GM23338 (cell line): ENCODE measurements around the gene WAPL. TPM values are rescaled to one million over a fixed set of nuclear protein-coding genes. Genes with fewer than 3 reads are reported as not detected.
A peak's percentile ranks its signal among the peaks of the same experiment; 100 is the strongest.

Experiments
- ATAC-seq: fragments of 200-7000 bp; cut with Tn5 transposase; 3 replicates; pipeline ENCODE4 v1.9.1; 2020
- DNase-seq: peaks from one replicate; pipeline ENCODE4 v3.0.0-alpha.2; 2015; ENCODE audit warnings: low spot score
- H2AFZ ChIP-seq: fragments of 200-600 bp; sonication (generic); 2 replicates; pipeline ENCODE4 v1.8.0; 2016; ENCODE audit warnings: antibody characterized with exemption, mild to moderate bottlenecking, moderate library complexity
- H3F3A ChIP-seq: fragments of 200-600 bp; sonication (generic); replicated peaks from 2 replicates; pipeline ENCODE4 v1.8.0; 2017; ENCODE audit warnings: antibody characterized with exemption, mixed run types, low read depth
- H3K27ac ChIP-seq: fragments of 200-600 bp; sonication (generic); 2 replicates; pipeline ENCODE4 v1.6.1; 2016; ENCODE audit warnings: low read depth
- H3K27me3 ChIP-seq: fragments of 200-600 bp; sonication (generic); 2 replicates; pipeline ENCODE4 v1.8.0; 2016; ENCODE audit warnings: mild to moderate bottlenecking, mixed run types, moderate library complexity; ENCODE audit not compliant: insufficient read depth
- H3K36me3 ChIP-seq: fragments of 200-600 bp; sonication (generic); 2 replicates; pipeline ENCODE4 v1.8.0; 2016; ENCODE audit warnings: mild to moderate bottlenecking; ENCODE audit not compliant: insufficient read depth
- H3K4me1 ChIP-seq: fragments of 200-600 bp; sonication (generic); 2 replicates; pipeline ENCODE4 v1.8.0; 2016; ENCODE audit warnings: mild to moderate bottlenecking, moderate library complexity; ENCODE audit not compliant: insufficient read depth
- H3K4me2 ChIP-seq: fragments of 200-600 bp; sonication (generic); 2 replicates; pipeline ENCODE4 v1.7.1; 2017; ENCODE audit warnings: mixed run types
- H3K4me3 ChIP-seq: fragments of 200-600 bp; sonication (generic); 2 replicates; pipeline ENCODE4 v1.6.1; 2016; ENCODE audit warnings: mixed run types
- H3K79me2 ChIP-seq: fragments of 200-600 bp; sonication (generic); replicated peaks from 2 replicates; pipeline ENCODE4 v1.8.0; 2017; ENCODE audit warnings: mild to moderate bottlenecking; ENCODE audit not compliant: insufficient read depth
- H3K9me2 ChIP-seq: fragments of 200-600 bp; sonication (generic); 2 replicates; pipeline ENCODE4 v1.8.0; 2017; ENCODE audit not compliant: insufficient read depth
- H4K20me1 ChIP-seq: fragments of 200-600 bp; sonication (generic); replicated peaks from 2 replicates; pipeline ENCODE4 v1.8.0; 2017; ENCODE audit warnings: mild to moderate bottlenecking; ENCODE audit not compliant: insufficient read depth
- H3K27ac Mint-ChIP-seq: 2 replicates; pipeline ENCODE4 v1.8.0; 2020; ENCODE audit warnings: inconsistent platforms, mild to moderate bottlenecking, moderate library complexity, mixed read lengths
- H3K27me3 Mint-ChIP-seq: 3 replicates; pipeline ENCODE4 v1.8.0; 2022; ENCODE audit warnings: low read depth, mild to moderate bottlenecking, moderate library complexity, mixed read lengths, inconsistent platforms; ENCODE audit not compliant: insufficient read depth, poor library complexity
- H3K36me3 Mint-ChIP-seq: 3 replicates; pipeline ENCODE4 v1.8.0; 2021; ENCODE audit warnings: low read depth, mild to moderate bottlenecking, inconsistent platforms, moderate library complexity, mixed read lengths
- H3K4me1 Mint-ChIP-seq: 3 replicates; pipeline ENCODE4 v1.8.0; 2020; ENCODE audit warnings: mild to moderate bottlenecking, inconsistent platforms, mixed read lengths
- H3K4me3 Mint-ChIP-seq: 3 replicates; pipeline ENCODE4 v1.8.0; 2021; ENCODE audit warnings: moderate library complexity, mild to moderate bottlenecking, inconsistent platforms, mixed read lengths
- H3K9me3 Mint-ChIP-seq: 3 replicates; pipeline ENCODE4 v1.8.0; 2020; ENCODE audit warnings: moderate library complexity, mild to moderate bottlenecking, inconsistent platforms, mixed read lengths
- EZH2 ChIP-seq: fragments of 200-600 bp; sonication (generic); IDR thresholded peaks from one replicate; pipeline ENCODE4 v1.8.0; 2017; ENCODE audit warnings: antibody characterized with exemption, mild to moderate bottlenecking, low read depth; ENCODE audit not compliant: unreplicated experiment
- EZH2phosphoT487 ChIP-seq: fragments of 200-600 bp; sonication (generic); IDR thresholded peaks from one replicate; pipeline ENCODE4 v1.8.1; 2018; ENCODE audit warnings: antibody characterized with exemption; ENCODE audit not compliant: unreplicated experiment
- NANOG ChIP-seq: IDR thresholded peaks from 2 replicates; pipeline ENCODE4 v1.6.1; 2016; ENCODE audit warnings: antibody characterized with exemption, borderline replicate concordance
- POLR2AphosphoS5 ChIP-seq: IDR thresholded peaks from 2 replicates; pipeline ENCODE4 v1.6.1; 2016; ENCODE audit warnings: antibody characterized with exemption, low read depth
- STAT1 ChIP-seq: IDR thresholded peaks from one replicate; pipeline ENCODE4 v1.6.1; 2016; ENCODE audit warnings: antibody characterized with exemption; ENCODE audit not compliant: unreplicated experiment
- ZNF114 ChIP-seq: fragments of 250-450 bp; sonication (Bioruptor Pico); IDR thresholded peaks from 2 replicates; pipeline ENCODE4 v1.5.0; 2020; ENCODE audit warnings: mild to moderate bottlenecking, moderate library complexity
- polyA plus RNA-seq: library from polyadenylated mRNA; unstranded; fragments of >200 nt; fragmentation: Nextera tagmentation; extraction: Ambion mirVana; gene quantifications from 2 replicates; pipeline ENCODE4 v1.2.1, GENCODE V29; 2016
- total RNA-seq: library from RNA; depleted of rRNA; stranded (reverse); fragments of >200 nt; shearing (Covaris generic); gene quantifications from 2 replicates; pipeline ENCODE4 v1.2.3, GENCODE V29; 2014
- TF ChIP-seq, protein P1 (sequence below): IDR thresholded peaks from one replicate; pipeline ENCODE4 v1.6.1; 2018; ENCODE audit warnings: antibody characterized with exemption; ENCODE audit not compliant: unreplicated experiment
- TF ChIP-seq, protein P2 (sequence below): fragments of 250-450 bp; sonication (Bioruptor Pico); IDR thresholded peaks from 2 replicates; pipeline ENCODE4 v1.5.0; 2020; ENCODE audit warnings: mild to moderate bottlenecking, moderate library complexity

Gene WAPL
- total and polyA plus RNA-seq, 2 experiments from 2014 or later: 25.2 to 60.8 TPM

DNA sequence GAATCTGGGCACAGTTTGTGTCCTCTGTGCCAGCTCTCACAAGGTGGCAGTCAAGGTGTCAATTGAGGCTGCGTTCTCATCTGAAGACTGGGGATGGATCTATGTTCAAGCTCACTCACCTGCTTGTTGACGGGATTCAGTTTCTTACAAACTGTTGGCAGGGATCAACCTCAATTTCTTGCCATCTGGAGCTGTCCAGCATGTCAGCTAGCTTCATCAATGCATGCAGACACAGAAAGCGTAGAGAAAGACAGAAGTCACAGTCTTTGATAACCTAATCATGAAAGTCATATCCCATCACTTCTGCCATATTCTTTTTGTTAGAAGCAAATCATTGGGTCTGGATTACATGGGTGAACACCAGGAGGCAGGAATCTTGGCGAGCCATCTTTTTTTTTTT, 32.0 kb upstream of the WAPL start:
- H3K27me3 Mint-ChIP-seq: no peaks in the 10 kb centered on the region
- no peaks in the 10 kb centered on the region; the same call in 2 of the 3 replicates for H3K36me3 Mint-ChIP-seq
- no peak overlapping the region; the same call in 1 of the 2 replicates for H2AFZ ChIP-seq
- no peak overlapping the region for H3K4me2 ChIP-seq
- H3K36me3 ChIP-seq: no peaks in the 10 kb centered on the region
- H3K9me3 Mint-ChIP-seq: no peaks in the 10 kb centered on the region; the same call in 2 of the 3 replicates
- peaks cover 14% of the 10 kb centered on the region; the same call in 2 of the 3 replicates for H3K4me1 Mint-ChIP-seq
- H3K4me1 ChIP-seq: peaks cover 8% of the 10 kb centered on the region; the same call in 1 of the 2 replicates
- H3K27ac Mint-ChIP-seq: no peak overlapping the region
- H3K4me3 ChIP-seq: no peak overlapping the region
- ATAC-seq: no peak
- TF ChIP-seq, protein P1, sequence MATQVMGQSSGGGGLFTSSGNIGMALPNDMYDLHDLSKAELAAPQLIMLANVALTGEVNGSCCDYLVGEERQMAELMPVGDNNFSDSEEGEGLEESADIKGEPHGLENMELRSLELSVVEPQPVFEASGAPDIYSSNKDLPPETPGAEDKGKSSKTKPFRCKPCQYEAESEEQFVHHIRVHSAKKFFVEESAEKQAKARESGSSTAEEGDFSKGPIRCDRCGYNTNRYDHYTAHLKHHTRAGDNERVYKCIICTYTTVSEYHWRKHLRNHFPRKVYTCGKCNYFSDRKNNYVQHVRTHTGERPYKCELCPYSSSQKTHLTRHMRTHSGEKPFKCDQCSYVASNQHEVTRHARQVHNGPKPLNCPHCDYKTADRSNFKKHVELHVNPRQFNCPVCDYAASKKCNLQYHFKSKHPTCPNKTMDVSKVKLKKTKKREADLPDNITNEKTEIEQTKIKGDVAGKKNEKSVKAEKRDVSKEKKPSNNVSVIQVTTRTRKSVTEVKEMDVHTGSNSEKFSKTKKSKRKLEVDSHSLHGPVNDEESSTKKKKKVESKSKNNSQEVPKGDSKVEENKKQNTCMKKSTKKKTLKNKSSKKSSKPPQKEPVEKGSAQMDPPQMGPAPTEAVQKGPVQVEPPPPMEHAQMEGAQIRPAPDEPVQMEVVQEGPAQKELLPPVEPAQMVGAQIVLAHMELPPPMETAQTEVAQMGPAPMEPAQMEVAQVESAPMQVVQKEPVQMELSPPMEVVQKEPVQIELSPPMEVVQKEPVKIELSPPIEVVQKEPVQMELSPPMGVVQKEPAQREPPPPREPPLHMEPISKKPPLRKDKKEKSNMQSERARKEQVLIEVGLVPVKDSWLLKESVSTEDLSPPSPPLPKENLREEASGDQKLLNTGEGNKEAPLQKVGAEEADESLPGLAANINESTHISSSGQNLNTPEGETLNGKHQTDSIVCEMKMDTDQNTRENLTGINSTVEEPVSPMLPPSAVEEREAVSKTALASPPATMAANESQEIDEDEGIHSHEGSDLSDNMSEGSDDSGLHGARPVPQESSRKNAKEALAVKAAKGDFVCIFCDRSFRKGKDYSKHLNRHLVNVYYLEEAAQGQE: peak; percentile 74
- no peak for TF ChIP-seq STAT1
- TF ChIP-seq NANOG: no peak
- no peaks in the 10 kb centered on the region for H3F3A ChIP-seq
- no peak for DNase-seq
- H3K27me3 ChIP-seq: no peaks in the 10 kb centered on the region
- H4K20me1 ChIP-seq: no peaks in the 10 kb centered on the region
- no peaks in the 10 kb centered on the region for H3K9me2 ChIP-seq
- H3K27ac ChIP-seq: no peak overlapping the region
- H3K79me2 ChIP-seq: no peaks in the 10 kb centered on the region
- no peak overlapping the region for H3K4me3 Mint-ChIP-seq

DNA sequence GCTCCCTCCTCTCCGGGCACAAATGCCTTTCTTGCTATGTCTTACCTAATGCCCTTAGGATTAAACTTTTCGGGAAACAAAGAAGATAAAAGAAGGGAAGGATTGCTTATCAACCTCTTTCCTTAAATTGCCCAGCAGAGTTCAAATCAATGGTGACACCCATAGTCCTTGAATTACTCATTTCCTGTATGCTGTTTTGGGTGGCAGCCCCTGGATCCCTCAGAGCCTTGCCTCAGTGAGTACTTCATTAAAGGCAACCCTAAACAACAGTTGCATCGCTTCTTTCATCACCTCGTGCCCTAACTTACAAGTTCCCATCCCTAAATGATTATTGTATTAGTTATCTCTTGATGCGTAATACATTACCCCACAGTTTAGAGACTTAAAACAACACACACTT, 31.6 kb upstream of the WAPL start:
- peaks cover 8% of the 10 kb centered on the region; the same call in 1 of the 2 replicates for H3K4me1 ChIP-seq
- no peak for DNase-seq
- no peaks in the 10 kb centered on the region for H3K27me3 ChIP-seq
- no peaks in the 10 kb centered on the region for H3K36me3 ChIP-seq
- no peak overlapping the region for H3K27ac Mint-ChIP-seq
- H3K4me1 Mint-ChIP-seq: peaks cover 14% of the 10 kb centered on the region; the same call in 2 of the 3 replicates
- no peaks in the 10 kb centered on the region; the same call in 2 of the 3 replicates for H3K36me3 Mint-ChIP-seq
- no peaks in the 10 kb centered on the region for H3K79me2 ChIP-seq
- H3K9me3 Mint-ChIP-seq: no peaks in the 10 kb centered on the region; the same call in 2 of the 3 replicates
- no peak overlapping the region for H3K4me2 ChIP-seq
- no peaks in the 10 kb centered on the region for H4K20me1 ChIP-seq
- H3K27me3 Mint-ChIP-seq: no peaks in the 10 kb centered on the region
- no peak for ATAC-seq
- peak overlapping the region; percentile 66 for H2AFZ ChIP-seq
- no peak overlapping the region for H3K4me3 Mint-ChIP-seq
- H3F3A ChIP-seq: no peaks in the 10 kb centered on the region
- no peak overlapping the region for H3K4me3 ChIP-seq
- H3K9me2 ChIP-seq: no peaks in the 10 kb centered on the region
- no peak overlapping the region for H3K27ac ChIP-seq
- no peak for TF ChIP-seq STAT1
- no peak for TF ChIP-seq EZH2
- TF ChIP-seq EZH2phosphoT487: no peak
- TF ChIP-seq, protein P1: no peak
- TF ChIP-seq, protein P2, sequence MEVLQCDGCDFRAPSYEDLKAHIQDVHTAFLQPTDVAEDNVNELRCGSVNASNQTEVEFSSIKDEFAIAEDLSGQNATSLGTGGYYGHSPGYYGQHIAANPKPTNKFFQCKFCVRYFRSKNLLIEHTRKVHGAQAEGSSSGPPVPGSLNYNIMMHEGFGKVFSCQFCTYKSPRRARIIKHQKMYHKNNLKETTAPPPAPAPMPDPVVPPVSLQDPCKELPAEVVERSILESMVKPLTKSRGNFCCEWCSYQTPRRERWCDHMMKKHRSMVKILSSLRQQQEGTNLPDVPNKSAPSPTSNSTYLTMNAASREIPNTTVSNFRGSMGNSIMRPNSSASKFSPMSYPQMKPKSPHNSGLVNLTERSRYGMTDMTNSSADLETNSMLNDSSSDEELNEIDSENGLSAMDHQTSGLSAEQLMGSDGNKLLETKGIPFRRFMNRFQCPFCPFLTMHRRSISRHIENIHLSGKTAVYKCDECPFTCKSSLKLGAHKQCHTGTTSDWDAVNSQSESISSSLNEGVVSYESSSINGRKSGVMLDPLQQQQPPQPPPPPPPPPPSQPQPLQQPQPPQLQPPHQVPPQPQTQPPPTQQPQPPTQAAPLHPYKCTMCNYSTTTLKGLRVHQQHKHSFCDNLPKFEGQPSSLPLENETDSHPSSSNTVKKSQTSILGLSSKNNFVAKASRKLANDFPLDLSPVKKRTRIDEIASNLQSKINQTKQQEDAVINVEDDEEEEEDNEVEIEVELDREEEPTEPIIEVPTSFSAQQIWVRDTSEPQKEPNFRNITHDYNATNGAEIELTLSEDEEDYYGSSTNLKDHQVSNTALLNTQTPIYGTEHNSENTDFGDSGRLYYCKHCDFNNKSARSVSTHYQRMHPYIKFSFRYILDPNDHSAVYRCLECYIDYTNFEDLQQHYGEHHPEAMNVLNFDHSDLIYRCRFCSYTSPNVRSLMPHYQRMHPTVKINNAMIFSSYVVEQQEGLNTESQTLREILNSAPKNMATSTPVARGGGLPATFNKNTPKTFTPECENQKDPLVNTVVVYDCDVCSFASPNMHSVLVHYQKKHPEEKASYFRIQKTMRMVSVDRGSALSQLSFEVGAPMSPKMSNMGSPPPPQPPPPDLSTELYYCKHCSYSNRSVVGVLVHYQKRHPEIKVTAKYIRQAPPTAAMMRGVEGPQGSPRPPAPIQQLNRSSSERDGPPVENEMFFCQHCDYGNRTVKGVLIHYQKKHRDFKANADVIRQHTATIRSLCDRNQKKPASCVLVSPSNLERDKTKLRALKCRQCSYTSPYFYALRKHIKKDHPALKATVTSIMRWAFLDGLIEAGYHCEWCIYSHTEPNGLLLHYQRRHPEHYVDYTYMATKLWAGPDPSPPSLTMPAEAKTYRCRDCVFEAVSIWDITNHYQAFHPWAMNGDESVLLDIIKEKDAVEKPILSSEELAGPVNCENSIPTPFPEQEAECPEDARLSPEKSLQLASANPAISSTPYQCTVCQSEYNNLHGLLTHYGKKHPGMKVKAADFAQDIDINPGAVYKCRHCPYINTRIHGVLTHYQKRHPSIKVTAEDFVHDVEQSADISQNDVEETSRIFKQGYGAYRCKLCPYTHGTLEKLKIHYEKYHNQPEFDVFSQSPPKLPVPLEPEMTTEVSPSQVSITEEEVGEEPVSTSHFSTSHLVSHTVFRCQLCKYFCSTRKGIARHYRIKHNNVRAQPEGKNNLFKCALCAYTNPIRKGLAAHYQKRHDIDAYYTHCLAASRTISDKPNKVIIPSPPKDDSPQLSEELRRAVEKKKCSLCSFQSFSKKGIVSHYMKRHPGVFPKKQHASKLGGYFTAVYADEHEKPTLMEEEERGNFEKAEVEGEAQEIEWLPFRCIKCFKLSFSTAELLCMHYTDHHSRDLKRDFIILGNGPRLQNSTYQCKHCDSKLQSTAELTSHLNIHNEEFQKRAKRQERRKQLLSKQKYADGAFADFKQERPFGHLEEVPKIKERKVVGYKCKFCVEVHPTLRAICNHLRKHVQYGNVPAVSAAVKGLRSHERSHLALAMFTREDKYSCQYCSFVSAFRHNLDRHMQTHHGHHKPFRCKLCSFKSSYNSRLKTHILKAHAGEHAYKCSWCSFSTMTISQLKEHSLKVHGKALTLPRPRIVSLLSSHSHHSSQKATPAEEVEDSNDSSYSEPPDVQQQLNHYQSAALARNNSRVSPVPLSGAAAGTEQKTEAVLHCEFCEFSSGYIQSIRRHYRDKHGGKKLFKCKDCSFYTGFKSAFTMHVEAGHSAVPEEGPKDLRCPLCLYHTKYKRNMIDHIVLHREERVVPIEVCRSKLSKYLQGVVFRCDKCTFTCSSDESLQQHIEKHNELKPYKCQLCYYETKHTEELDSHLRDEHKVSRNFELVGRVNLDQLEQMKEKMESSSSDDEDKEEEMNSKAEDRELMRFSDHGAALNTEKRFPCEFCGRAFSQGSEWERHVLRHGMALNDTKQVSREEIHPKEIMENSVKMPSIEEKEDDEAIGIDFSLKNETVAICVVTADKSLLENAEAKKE (CRISPR knock-in tag): no peak
- TF ChIP-seq ZNF114: no peak
- TF ChIP-seq POLR2AphosphoS5: no peak
- no peak for TF ChIP-seq NANOG
